Ishikawa (cell line): ENCODE results near the gene TMEM186.

Experiments used
- CEBPB ChIP-seq: IDR thresholded peaks from 2 replicates; pipeline ENCODE4 v1.6.1; 2012
- CREB1 ChIP-seq: IDR thresholded peaks from 2 replicates; pipeline ENCODE4 v1.6.1; 2012; ENCODE audit warnings: low read depth
- EP300 ChIP-seq: IDR thresholded peaks from 2 replicates; pipeline ENCODE4 v1.6.1; 2012; ENCODE audit warnings: borderline replicate concordance
- RAD21 ChIP-seq: IDR thresholded peaks from 2 replicates; pipeline ENCODE4 v1.6.1; 2012; ENCODE audit warnings: low read depth
- TAF1 ChIP-seq: IDR thresholded peaks from 2 replicates; pipeline ENCODE4 v1.6.1; 2012; ENCODE audit warnings: low read depth, mild to moderate bottlenecking
- TEAD4 ChIP-seq: IDR thresholded peaks from 2 replicates; pipeline ENCODE4 v1.6.1; 2012
- YY1 ChIP-seq: IDR thresholded peaks from 2 replicates; pipeline ENCODE4 v1.6.1; 2012; ENCODE audit warnings: low read depth
- TF ChIP-seq, protein P1 (sequence below): IDR thresholded peaks from 2 replicates; pipeline ENCODE4 v1.6.1; 2012
- TF ChIP-seq, protein P2 (sequence below): IDR thresholded peaks from 2 replicates; pipeline ENCODE4 v1.6.1; 2012; ENCODE audit warnings: low read depth, mild to moderate bottlenecking

DNA sequence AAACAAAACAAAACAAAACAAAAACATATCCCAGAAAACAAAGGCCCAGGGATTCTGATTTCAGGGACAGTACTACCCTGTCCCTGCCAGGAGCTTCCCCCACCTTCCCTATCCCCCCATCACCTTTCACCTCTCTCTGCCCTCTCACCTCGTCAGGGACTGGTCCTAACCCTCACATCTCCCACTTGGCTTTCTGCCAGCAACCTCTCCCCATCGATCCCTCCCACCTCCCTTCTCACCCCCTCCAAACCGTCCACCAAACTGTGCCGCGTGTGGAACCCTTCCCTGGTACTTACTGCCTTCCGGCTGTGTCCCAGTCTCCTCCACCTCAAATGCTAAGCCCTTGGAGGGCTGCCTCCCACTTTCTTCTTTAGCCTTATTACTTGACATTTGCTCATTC is 36.4 kb downstream of the TMEM186 start:
- no peak for TF ChIP-seq YY1
- no peak for TF ChIP-seq CREB1
- no peak for TF ChIP-seq CEBPB
- TF ChIP-seq, protein P1, sequence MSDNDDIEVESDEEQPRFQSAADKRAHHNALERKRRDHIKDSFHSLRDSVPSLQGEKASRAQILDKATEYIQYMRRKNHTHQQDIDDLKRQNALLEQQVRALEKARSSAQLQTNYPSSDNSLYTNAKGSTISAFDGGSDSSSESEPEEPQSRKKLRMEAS: no peak
- no peak for TF ChIP-seq EP300
- TF ChIP-seq, protein P2, sequence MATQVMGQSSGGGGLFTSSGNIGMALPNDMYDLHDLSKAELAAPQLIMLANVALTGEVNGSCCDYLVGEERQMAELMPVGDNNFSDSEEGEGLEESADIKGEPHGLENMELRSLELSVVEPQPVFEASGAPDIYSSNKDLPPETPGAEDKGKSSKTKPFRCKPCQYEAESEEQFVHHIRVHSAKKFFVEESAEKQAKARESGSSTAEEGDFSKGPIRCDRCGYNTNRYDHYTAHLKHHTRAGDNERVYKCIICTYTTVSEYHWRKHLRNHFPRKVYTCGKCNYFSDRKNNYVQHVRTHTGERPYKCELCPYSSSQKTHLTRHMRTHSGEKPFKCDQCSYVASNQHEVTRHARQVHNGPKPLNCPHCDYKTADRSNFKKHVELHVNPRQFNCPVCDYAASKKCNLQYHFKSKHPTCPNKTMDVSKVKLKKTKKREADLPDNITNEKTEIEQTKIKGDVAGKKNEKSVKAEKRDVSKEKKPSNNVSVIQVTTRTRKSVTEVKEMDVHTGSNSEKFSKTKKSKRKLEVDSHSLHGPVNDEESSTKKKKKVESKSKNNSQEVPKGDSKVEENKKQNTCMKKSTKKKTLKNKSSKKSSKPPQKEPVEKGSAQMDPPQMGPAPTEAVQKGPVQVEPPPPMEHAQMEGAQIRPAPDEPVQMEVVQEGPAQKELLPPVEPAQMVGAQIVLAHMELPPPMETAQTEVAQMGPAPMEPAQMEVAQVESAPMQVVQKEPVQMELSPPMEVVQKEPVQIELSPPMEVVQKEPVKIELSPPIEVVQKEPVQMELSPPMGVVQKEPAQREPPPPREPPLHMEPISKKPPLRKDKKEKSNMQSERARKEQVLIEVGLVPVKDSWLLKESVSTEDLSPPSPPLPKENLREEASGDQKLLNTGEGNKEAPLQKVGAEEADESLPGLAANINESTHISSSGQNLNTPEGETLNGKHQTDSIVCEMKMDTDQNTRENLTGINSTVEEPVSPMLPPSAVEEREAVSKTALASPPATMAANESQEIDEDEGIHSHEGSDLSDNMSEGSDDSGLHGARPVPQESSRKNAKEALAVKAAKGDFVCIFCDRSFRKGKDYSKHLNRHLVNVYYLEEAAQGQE: no peak
- TF ChIP-seq TEAD4: no peak
- TF ChIP-seq RAD21: no peak
- no peak for TF ChIP-seq TAF1
